K562 (cell line): ENCODE measurements around the gene SPATA12. TPM values are rescaled to one million over a fixed set of nuclear protein-coding genes. Genes with fewer than 3 reads are reported as not detected.

Source experiments
- AFF4 ChIP-seq: sonication (generic); formaldehyde crosslinking; IDR thresholded peaks from 2 replicates; pipeline ENCODE4 v1.8.0; 2023; ENCODE audit warnings: mild to moderate bottlenecking, missing genetic modification reagents
- CBFA2T2 ChIP-seq: fragments of 450-650 bp; conservative IDR thresholded peaks from 2 replicates; pipeline ENCODE4 v1.6.1; 2017; ENCODE audit warnings: mild to moderate bottlenecking
- CEBPB ChIP-seq: fragments of 450-650 bp; IDR thresholded peaks from 2 replicates; pipeline ENCODE4 v1.6.1; 2016; ENCODE audit warnings: missing genetic modification characterization, missing compliant biosample characterization
- E2F5 ChIP-seq: sonication (generic); formaldehyde crosslinking; IDR thresholded peaks from 2 replicates; pipeline ENCODE4 v1.8.0; 2022; ENCODE audit warnings: mild to moderate bottlenecking, missing genetic modification reagents
- ELK3 ChIP-seq: fragments of 450-650 bp; formaldehyde crosslinking; IDR thresholded peaks from 2 replicates; pipeline ENCODE4 v1.4.0; 2020; ENCODE audit warnings: mild to moderate bottlenecking
- ESRRB ChIP-seq: fragments of 250-450 bp; sonication (Bioruptor Pico); IDR thresholded peaks from 2 replicates; pipeline ENCODE4 v1.5.0; 2020; ENCODE audit warnings: mild to moderate bottlenecking, moderate library complexity, borderline replicate concordance
- ETS1 ChIP-seq: conservative IDR thresholded peaks from 2 replicates; pipeline ENCODE4 v1.6.1; 2011; ENCODE audit warnings: low read depth, mild to moderate bottlenecking, low read length; ENCODE audit not compliant: control insufficient read depth
- FOXK2 ChIP-seq, 2 experiments: fragments of 450-650 bp; IDR thresholded peaks in 1 of 2; conservative IDR thresholded peaks in 1 of 2; 2 replicates each; pipeline ENCODE4 v1.6.1; 2016; ENCODE audit warnings: low read depth in 2 of 2, mild to moderate bottlenecking in 1 of 2
- MCM7 ChIP-seq, 2 experiments: fragments of 450-650 bp; IDR thresholded peaks; 2 replicates each; pipeline ENCODE4 v1.6.1; 2016 to 2018
- MEIS2 ChIP-seq: fragments of 450-650 bp; IDR thresholded peaks from 2 replicates; pipeline ENCODE4 v1.6.1; 2014; ENCODE audit warnings: mild to moderate bottlenecking; ENCODE audit not compliant: partially characterized antibody
- NCOA1 ChIP-seq: fragments of 450-650 bp; IDR thresholded peaks from 2 replicates; pipeline ENCODE4 v1.6.1; 2016; ENCODE audit warnings: low read depth
- NUFIP1 ChIP-seq: fragments of 450-650 bp; IDR thresholded peaks from 2 replicates; pipeline ENCODE4 v1.6.1; 2018; ENCODE audit not compliant: partially characterized antibody
- POLR3A ChIP-seq: IDR thresholded peaks from 2 replicates; pipeline ENCODE4 v1.6.1; 2011; ENCODE audit warnings: borderline replicate concordance, mild to moderate bottlenecking, moderate library complexity; ENCODE audit not compliant: insufficient read length, insufficient read depth; ENCODE audit errors: extremely low read depth
- PTRF ChIP-seq: fragments of 450-650 bp; IDR thresholded peaks from 2 replicates; pipeline ENCODE4 v1.6.1; 2016; ENCODE audit warnings: mild to moderate bottlenecking, missing genetic modification characterization, missing compliant biosample characterization
- TARDBP ChIP-seq: fragments of 450-650 bp; IDR thresholded peaks from 2 replicates; pipeline ENCODE4 v1.6.1; 2016
- THAP7 ChIP-seq: fragments of 250-450 bp; sonication (Bioruptor Pico); IDR thresholded peaks from 2 replicates; pipeline ENCODE4 v1.5.0; 2021
- UBTF ChIP-seq, 2 experiments: IDR thresholded peaks; 2 replicates each; pipeline ENCODE4 v1.6.1; 2012; ENCODE audit warnings: improper control_type of control experiment in 2 of 2, low read depth in 2 of 2, low read length in 2 of 2, borderline replicate concordance in 1 of 2
- ZC3H4 ChIP-seq: sonication (generic); formaldehyde crosslinking; IDR thresholded peaks from 2 replicates; pipeline ENCODE4 v1.9.0; 2021; ENCODE audit warnings: missing genetic modification reagents, borderline replicate concordance
- ZNF239 ChIP-seq: fragments of 250-450 bp; sonication (Bioruptor Pico); IDR thresholded peaks from 2 replicates; pipeline ENCODE4 v1.4.0; 2020; ENCODE audit warnings: mild to moderate bottlenecking
- ZNF707 ChIP-seq: fragments of 250-450 bp; sonication (Bioruptor Pico); conservative IDR thresholded peaks from 2 replicates; pipeline ENCODE4 v1.8.0; 2022; ENCODE audit warnings: inconsistent platforms, mild to moderate bottlenecking, moderate library complexity
- polyA plus RNA-seq, 8 experiments: library from polyadenylated mRNA; depleted of rRNA in 4 of 8; stranded (reverse) in 5 of 8; unstranded in 3 of 8; fragments of >200 nt; fragmentation: Nextera tagmentation in 2 of 8; fragmentation: Illumina TruSeq in 1 of 8; extraction: Ambion mirVana in 2 of 8; extraction: Trizol in 1 of 8; gene quantifications; 2 replicates each; pipeline versions ENCODE4 v1.2.1 to v1.2.3, GENCODE V29; 2011 to 2014; ENCODE audit warnings: inconsistent platforms in 1 of 8, missing spikeins in 1 of 8
- total RNA-seq, 7 experiments: library from RNA; depleted of rRNA in 6 of 7; stranded (reverse); fragments of >200 nt in 6 of 7; fragmentation: Illumina TruSeq in 2 of 7; extraction: Trizol in 2 of 7; gene quantifications; 2 replicates each; pipeline versions ENCODE4 v1.2.1 to v1.2.3, GENCODE V29; 2011 to 2021; ENCODE audit warnings: low replicate concordance in 1 of 7

The SPATA12 gene
- total and polyA plus RNA-seq, 9 of the 15 experiments (the other 6 are each of a cell fraction or from before 2014, with no cell fraction given): not detected

- no peak for TF ChIP-seq E2F5
- TF ChIP-seq CBFA2T2: no peak
- TF ChIP-seq ZC3H4: no peak
- no peak for TF ChIP-seq MCM7 (IDR thresholded peaks at IDR 0.05)
- TF ChIP-seq NCOA1: no peak
- TF ChIP-seq POLR3A: no peak
- no peak for TF ChIP-seq ETS1
- no peak for TF ChIP-seq UBTF (IDR thresholded peaks at IDR 0.05; ENCODE audit: borderline replicate concordance in 1 of 2, low read depth in 2 of 2, low read length in 2 of 2)
- no peak for TF ChIP-seq ESRRB (CRISPR knock-in tag)
- no peak for TF ChIP-seq TARDBP
- TF ChIP-seq MEIS2: peak; percentile 78
- TF ChIP-seq FOXK2 (conservative IDR thresholded peaks at IDR 0.05 in 1 of 2, IDR thresholded peaks at IDR 0.05 in 1 of 2; ENCODE audit: low read depth in 2 of 2): no peak
- TF ChIP-seq CEBPB: no peak
- TF ChIP-seq ZNF239 (CRISPR knock-in tag): no peak
- TF ChIP-seq PTRF: no peak
- no peak for TF ChIP-seq THAP7 (CRISPR knock-in tag)
- no peak for TF ChIP-seq NUFIP1
- TF ChIP-seq ELK3: no peak
- TF ChIP-seq AFF4 (CRISPR knock-in tag): no peak
- TF ChIP-seq ZNF707 (CRISPR knock-in tag): no peak
Measured at GRCh38 chr3:57112206-57112605, 51.7 kb downstream of the SPATA12 start (continued).
